ENCODE data around the gene SERPINB3. TPM values are rescaled to one million over a fixed set of nuclear protein-coding genes. Genes with fewer than 3 reads are reported as not detected.

SERPINB3 gene
- total RNA-seq, 2 donors from 2014 or later = not detected

DNA sequence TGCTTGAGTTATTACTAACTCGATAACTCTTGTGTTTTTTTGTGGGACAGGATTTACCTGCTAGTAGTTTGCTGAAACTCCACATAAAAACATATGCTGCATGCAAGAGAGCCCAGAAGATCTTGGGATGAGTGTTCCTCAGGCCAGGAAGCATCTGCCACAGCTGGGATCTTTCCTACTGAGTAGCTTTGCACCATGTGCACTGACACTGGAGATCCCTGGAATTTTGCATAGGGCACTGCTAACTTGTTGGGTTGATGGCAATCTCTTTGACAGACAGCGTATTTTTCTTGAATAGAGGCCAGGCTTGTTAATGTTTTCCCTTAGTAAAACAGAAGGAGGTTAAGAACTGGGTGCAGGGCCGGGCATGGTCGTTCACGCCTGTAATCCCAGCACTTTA, 40.3 kb upstream of the SERPINB3 start:
- TF ChIP-seq POLR2A (IDR thresholded peaks at IDR 0.05) (no peak), CTCF (IDR thresholded peaks at IDR 0.05) (no peak)
- H3K27ac ChIP-seq = no peak overlapping the region
- H3K36me3 ChIP-seq (replicated peaks in 1 of 2; ENCODE audit: insufficient read depth in 1 of 2, low read depth in 2 of 2) = no peaks in the 10 kb centered on the region
- no peak overlapping the region for H3K4me3 ChIP-seq
- H3K4me1 ChIP-seq = no peaks in the 10 kb centered on the region
- no peaks in the 10 kb centered on the region for H3K27me3 ChIP-seq
- H3K9me3 ChIP-seq = no peaks in the 10 kb centered on the region
- ATAC-seq = no peak
- WGBS, 2 donors = 29 to 36% methylated on average over 5 of the region's 5 CpGs
- intact Hi-C loops (cut with DNase I) = no loop called here
- DNase-seq = no peak

DNA sequence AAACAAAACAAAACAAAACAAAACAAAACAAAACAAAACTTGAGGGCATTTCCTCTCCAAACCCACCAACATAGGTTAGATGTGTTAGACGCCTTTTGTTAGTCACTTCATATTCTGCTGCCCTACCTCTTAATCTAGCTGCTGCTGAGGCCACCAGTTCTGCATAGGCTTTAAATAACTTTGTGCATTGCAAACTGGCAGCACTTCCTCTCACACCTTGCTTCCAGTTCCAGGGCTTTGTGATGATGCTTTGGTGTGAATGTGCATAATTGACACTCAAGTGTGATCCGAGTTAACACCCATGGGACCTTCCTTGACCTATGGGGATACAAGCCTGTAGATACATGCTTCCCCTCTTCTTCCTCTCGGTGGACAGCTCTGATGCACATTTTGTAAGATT, 38.8 kb upstream of the SERPINB3 start:
- no peaks in the 10 kb centered on the region for H3K36me3 ChIP-seq (replicated peaks in 1 of 2; ENCODE audit: insufficient read depth in 1 of 2, low read depth in 2 of 2)
- H3K27me3 ChIP-seq = no peaks in the 10 kb centered on the region
- H3K9me3 ChIP-seq = no peaks in the 10 kb centered on the region
- H3K27ac ChIP-seq = no peak overlapping the region
- intact Hi-C loops (cut with DNase I) = no loop called here
- no peak for ATAC-seq
- H3K4me1 ChIP-seq = no peaks in the 10 kb centered on the region
- 55 to 71% methylated on average over 3 of the region's 3 CpGs for WGBS, 2 donors
- TF ChIP-seq POLR2A (IDR thresholded peaks at IDR 0.05) (no peak), CTCF (IDR thresholded peaks at IDR 0.05) (no peak)
- no peak for DNase-seq
- no peak overlapping the region for H3K4me3 ChIP-seq

- H3K9me3 ChIP-seq = no peaks in the 10 kb centered on the region
- no peaks in the 10 kb centered on the region for H3K4me1 ChIP-seq
- ATAC-seq (no peak), DNase-seq (no peak)
- H3K27ac ChIP-seq = no peak overlapping the region
- TF ChIP-seq CTCF (IDR thresholded peaks at IDR 0.05) (no peak), POLR2A (IDR thresholded peaks at IDR 0.05) (no peak)
- H3K36me3 ChIP-seq (replicated peaks in 1 of 2; ENCODE audit: insufficient read depth in 1 of 2, low read depth in 2 of 2) = no peaks in the 10 kb centered on the region
- no peaks in the 10 kb centered on the region for H3K27me3 ChIP-seq
- WGBS, 2 donors = 59% methylated on average over 3 of the region's 3 CpGs
- H3K4me3 ChIP-seq = no peak overlapping the region
- intact Hi-C loops (cut with DNase I) = no loop called here
These were observed 35.5 kb upstream of the SERPINB3 start for GRCh38 chr18:63697097-63697660.

GRCh38 chr18:63689064-63689463, 27.4 kb upstream of the SERPINB3 start:
- ATAC-seq = no peak
- Histone ChIP-seq H3K4me1 (no peaks in the 10 kb centered on the region), H3K4me3 (no peak overlapping the region), H3K36me3 (replicated peaks in 1 of 2; ENCODE audit: insufficient read depth in 1 of 2, low read depth in 2 of 2) (no peaks in the 10 kb centered on the region), H3K9me3 (no peaks in the 10 kb centered on the region), H3K27ac (no peak overlapping the region), H3K27me3 (no peaks in the 10 kb centered on the region)
- intact Hi-C loops (cut with DNase I) = no loop called here
- WGBS, 2 donors = 35 to 53% methylated on average over 2 of the region's 2 CpGs
- no peak for DNase-seq
- TF ChIP-seq POLR2A (IDR thresholded peaks at IDR 0.05) = no peak
- no peak for TF ChIP-seq CTCF (IDR thresholded peaks at IDR 0.05)

DNA sequence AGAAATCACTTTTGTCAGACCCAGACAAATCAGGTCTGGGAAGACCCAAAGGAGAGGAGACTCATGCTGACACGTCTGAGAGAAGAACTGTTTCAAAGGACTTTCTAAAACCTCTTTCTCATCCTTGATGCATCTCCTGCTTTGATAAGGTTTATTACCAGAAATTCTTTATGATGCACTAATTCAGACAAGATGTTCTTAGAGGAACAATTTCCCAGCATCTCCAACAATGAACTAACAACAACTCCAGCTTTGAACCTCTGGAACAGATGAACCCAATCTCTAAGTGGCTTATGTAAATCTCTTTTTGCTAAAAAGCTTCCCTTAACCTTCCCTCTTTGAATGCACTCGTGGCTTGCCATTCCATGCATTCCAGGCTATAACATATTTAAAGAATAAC, 25.2 kb upstream of the SERPINB3 start:
- intact Hi-C loops (cut with DNase I) = no loop called here
- Histone ChIP-seq H3K4me3 (no peak overlapping the region), H3K4me1 (peaks cover 11% of the 10 kb centered on the region), H3K27me3 (no peaks in the 10 kb centered on the region), H3K9me3 (no peaks in the 10 kb centered on the region), H3K36me3 (replicated peaks in 1 of 2; ENCODE audit: insufficient read depth in 1 of 2, low read depth in 2 of 2) (no peaks in the 10 kb centered on the region), H3K27ac (no peak overlapping the region)
- TF ChIP-seq POLR2A (IDR thresholded peaks at IDR 0.05) = no peak
- TF ChIP-seq CTCF (IDR thresholded peaks at IDR 0.05) = no peak
- ATAC-seq = no peak
- no peak for DNase-seq
- WGBS, 2 donors = 41% methylated on average over 2 of the region's 2 CpGs

All from body of pancreas (tissue), 4 donors.